ENCODE data around the gene SCD.

The SCD gene

GRCh38 chr10:100391163-100392002, 44.4 kb downstream of the SCD start:
- DNase-seq (ENCODE audit: low spot score) (no peak), FAIRE-seq (no peak)

GRCh38 chr10:100392686-100393003, 45.6 kb downstream of the SCD start:
- FAIRE-seq: no peak
- no peak for DNase-seq (ENCODE audit: low spot score)

GRCh38 chr10:100395626-100396025, 48.6 kb downstream of the SCD start:
- DNase-seq (ENCODE audit: low spot score) (no peak), FAIRE-seq (no peak)

- FAIRE-seq (no peak), DNase-seq (ENCODE audit: low spot score) (no peak)
These were observed 49.6 kb downstream of the SCD start for GRCh38 chr10:100396605-100397004.

- DNase-seq (ENCODE audit: low spot score): no peak
- FAIRE-seq: no peak
These were observed 54.7 kb downstream of the SCD start for GRCh38 chr10:100401631-100402328.

GRCh38 chr10:100403734-100404133, 56.7 kb downstream of the SCD start:
- no peak for FAIRE-seq

GRCh38 chr10:100413173-100413572, 66.1 kb downstream of the SCD start:
- no peak for DNase-seq (ENCODE audit: low spot score)
- no peak for FAIRE-seq

More at GRCh38 chr10:100403734-100404133, 56.7 kb downstream of the SCD start:
- no peak for DNase-seq (ENCODE audit: low spot score)

Measured in urothelium cell line (cell line).